ENCODE results near the gene SFTA2.
"Not testable (repeated sequence)": the region's sequence is repeated elsewhere in the genome, so short reads cannot be mapped to it uniquely, and the experiment has no call there.

Gene SFTA2

DNA sequence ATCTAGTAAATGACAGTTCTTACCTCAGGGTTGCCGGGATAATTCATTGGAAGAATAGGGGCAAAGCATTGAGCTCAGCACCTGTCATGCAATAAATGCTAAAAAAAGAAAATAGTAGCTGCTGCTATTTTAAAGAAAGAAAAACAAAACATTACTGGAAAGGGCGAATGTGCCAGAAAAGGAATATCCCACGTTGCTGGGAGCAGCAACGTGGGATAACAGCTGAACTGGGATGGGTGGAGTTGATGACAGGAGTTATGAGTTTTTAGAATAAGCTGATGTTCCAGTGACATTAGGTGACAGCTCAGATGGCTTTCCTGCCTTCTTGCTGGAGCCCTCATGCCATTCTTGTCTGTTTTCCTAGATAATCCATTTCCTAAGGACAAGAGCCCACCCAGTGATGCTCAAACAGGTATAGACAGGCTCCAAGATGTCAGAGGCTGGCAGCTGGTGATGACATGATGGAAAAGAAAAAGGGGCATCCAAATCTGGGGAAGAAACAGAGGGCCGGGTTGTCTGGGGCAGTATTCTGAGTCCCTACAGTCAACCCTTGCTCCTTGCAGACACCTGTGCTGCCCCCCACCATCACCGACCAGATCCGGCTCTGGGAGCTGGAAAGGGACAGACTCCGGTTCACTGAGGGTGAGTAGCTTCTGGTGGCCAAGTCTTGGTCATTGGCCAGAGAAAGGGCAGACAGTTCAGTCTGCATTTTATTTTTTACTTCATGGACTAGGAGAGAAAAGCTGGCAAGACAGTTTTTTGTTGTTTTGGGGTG, 19.0 kb downstream of the SFTA2 start:
- no peak for DNase-seq

DNA sequence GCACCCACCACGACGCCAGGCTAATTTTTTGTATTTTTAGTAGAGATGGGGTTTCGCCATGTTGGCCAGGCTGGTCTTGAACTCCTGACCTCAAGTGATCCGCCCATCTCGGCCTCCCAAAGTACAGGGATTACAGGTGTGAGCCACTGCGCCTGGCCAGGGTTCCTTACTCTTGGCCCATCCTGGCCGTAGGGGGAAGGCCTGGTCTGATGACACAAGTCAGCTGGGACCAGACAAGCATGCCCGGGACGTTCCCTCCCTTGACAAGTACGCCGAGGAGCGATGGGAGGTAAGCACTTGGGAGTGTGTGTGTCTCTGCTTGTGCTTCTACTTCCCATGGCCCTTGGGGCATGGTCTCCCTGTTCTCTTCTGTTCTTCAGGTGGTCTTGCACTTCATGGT, 21.5 kb downstream of the SFTA2 start:
- DNase-seq, result not testable (repeated sequence)

DNA sequence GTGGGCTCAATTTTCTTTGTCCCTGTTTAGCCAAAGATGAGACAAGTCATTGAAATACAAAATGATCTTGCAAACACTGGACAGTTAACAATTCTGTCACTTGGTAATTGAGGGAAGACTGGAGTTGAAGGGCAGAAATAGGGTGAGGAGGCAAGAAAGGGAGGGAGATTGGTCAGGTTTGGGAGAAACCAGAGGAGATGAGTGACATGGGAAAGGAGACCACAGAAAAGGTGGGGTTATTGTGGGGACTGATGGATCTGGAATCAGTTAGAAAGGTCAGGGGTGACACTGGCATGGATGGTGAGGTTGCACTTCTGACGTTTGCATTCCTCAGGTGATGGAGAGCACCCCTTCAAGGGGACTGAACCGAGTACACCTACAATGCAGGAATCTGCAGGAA, 23.3 kb downstream of the SFTA2 start:
- DNase-seq, result no peak

DNA sequence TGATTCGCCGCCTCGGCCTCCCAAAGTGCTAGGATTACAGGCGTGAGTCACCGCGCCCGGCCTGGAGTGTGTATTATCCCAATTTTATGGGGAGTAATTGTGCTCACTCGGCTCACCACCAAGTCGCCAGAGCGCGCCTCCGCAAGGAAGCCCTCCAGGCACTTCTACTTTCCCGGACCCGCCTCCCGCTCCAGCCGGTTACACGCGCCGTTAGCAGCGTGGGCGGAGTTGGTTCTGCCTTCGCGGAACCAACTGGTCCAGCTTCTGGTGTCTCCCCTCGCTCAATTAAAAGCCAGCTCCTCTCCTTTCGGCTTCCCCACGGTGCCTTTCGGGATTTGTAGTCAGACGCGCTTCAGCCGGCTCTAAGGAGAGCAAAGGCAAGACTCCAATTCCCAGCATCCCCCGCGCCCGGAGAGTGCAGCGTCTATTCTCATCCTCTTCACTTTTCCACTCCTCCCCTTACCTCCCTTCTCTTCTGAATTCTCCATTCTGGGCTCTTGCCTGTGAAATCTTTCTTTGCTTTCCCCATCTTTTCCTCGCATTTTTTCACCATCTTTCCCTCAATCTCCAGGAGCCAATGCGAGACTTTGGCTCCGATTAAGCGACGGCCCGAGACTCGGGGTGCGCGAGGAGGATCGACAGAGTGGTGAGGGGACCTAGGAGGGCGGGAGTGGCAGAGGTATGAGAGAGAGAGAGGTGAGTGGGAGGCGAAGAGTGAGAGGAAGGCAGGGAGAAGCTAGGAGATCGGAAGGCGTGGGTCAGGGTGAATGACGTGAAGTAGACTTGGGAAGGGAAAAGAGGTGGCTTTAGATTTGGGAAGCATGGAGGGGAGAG, 24.0 kb downstream of the SFTA2 start, which contains the start of gene GTF2H4:
Gene GTF2H4, plus strand, starts transcription at position 450 of the 834 bp plus-strand sequence.
- DNase-seq, result peak; percentile 97

DNA sequence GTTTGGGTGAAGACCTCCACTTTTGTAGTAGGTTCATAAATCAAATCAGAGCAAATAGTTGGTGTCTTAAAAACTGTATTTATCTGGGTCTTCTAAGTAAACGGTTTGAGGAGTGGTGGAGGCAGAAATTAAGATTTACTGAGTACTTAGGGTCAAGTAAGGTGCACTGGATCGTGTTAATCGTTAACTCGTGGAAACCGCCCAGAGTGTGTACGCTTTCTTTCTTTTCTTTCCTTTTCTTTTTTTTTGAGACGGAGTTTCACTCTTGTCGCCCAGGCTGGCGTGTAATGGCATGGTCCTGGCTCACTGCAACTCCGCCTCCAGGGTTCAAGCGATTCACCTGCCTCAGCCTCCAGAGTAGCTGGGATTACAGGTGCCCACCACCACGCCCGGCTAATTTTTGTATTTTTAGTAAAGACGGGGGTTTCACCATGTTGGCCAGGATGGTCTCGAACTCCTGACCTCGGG, 24.6 kb downstream of the SFTA2 start:
- not testable (repeated sequence) for DNase-seq

DNA sequence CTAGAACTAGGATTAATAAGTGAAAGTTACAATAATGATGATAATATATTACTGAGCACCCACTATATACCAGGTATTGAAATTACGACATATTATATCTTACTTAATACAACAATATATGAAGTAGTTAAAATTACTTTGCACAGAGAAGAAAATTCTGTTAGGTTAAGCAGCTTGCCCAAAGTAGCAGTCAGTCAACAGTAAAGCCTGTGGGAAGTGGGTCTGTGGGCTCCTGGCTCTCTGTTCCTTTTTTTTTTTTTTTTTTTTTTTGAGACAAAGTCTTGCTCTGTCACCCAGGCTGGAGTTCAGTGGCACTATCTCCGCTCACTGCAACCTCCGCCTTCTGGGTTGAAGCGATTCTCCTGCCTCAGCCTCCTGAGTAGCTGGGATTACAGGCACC, 28.7 kb downstream of the SFTA2 start:
- DNase-seq, result no peak

DNA sequence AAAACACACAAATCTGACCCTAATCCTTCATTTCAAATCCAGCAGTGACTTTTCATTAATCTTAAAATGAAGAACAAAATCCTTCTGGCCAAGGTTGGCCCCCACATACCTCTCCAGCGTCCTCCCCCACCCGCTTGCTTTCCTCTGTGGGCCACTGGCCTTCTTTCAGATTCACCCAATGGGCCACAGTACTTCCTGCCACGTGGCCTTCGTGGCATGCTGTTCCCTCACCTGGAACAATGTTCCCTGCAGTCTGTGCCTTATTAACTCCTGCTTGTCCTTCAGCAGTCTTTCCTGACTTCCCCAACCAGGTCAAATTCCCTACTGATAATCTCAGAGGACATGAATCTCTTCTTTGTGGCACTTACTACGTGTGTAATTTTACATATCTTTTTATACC, 29.3 kb downstream of the SFTA2 start:
- no peak for DNase-seq

DNA sequence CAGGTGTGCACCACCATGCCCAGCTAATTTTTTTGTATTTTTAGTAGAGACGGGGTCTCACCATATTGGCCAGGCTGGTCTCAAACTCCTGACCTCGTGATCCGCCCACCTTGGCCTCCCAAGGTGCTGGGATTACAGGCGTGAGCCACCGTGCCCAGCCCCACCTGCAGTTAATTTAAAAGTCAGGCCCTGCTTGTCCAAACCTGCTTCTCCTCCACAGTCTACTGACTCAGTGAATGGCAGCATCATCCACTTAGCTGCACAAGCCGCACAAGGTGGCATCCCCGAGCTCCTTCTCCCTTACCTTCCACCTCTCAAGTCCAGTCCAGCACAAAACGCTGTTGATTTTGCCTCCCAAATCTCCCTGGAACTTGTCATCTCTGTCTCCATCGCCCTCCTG, 29.8 kb downstream of the SFTA2 start:
- DNase-seq, result not testable (repeated sequence)

DNA sequence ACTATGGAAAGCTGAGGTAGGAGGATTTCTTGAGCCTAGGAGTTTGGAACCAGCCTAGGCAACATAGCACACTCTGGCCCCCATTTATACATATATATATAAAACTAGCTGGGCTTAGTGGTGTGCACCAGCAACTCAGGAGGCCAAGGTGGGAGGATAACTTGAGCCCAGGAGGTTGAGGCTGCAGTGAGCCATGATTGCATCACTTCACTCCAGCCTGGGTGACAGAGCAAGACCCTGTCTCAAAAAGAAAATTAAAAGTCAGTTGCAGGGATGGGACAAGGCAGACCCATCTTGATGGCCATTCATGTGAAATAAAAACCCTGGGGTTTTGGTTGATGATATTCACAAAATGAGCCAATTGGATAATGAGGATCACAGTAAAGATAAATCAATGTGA, 30.5 kb downstream of the SFTA2 start:
- DNase-seq, result no peak

DNA sequence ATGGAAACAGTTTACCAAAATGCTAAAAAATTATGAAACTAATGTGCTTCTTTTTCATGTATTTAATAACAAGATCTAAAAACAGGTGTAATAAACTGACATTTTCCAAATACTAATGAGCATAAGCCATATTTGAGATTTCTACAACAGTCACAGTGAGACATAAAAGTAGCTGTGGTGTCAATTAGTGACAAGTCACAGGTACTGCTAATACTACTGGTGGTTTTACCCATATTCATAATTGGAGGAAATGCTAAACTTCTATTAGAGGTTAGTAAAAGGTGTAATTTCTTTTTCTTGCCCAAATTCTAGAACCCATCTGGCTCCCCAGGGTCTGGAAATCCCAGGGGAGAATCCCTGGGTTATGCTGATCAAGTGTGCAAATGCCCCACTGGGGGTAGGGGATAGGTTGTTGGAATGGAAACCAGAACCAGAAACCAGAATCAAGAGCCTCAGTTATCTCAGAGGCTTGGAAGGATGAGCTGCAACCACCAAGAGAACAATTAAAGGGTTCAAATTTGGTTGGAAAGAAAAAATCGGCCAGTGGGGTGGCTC, 31.0 kb downstream of the SFTA2 start:
- DNase-seq, result no peak

DNA sequence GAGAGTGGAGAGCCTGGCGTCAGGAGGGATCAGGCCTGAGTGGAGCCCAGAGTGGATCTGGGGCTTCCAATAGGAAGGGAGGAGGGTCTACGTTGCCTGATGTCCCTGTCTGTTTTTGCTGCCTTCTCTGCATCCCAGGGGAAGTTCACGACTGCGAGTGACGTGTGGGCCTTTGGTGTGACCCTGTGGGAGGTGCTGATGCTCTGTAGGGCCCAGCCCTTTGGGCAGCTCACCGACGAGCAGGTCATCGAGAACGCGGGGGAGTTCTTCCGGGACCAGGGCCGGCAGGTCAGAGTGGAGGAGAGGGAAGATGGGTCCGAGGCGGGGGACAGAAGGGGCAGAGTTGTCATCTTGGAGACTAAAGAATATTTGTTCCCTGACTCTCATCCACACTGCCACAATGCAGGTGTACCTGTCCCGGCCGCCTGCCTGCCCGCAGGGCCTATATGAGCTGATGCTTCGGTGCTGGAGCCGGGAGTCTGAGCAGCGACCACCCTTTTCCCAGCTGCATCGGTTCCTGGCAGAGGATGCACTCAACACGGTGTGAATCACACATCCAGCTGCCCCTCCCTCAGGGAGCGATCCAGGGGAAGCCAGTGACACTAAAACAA, 33.1 kb downstream of the SFTA2 start:
- no peak for DNase-seq

DNA sequence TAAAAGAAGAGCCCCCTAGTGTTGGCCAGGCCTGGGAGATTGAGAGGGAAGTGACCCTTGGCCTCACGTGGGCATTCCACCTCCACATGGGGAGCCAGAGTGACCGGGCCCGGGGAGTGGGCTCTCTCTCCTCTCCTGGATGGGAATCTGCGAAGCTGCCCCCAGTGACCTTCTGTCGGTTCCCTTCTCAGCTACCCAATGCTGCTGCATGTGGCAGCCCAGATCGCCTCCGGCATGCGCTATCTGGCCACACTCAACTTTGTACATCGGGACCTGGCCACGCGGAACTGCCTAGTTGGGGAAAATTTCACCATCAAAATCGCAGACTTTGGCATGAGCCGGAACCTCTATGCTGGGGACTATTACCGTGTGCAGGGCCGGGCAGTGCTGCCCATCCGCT, 34.1 kb downstream of the SFTA2 start:
- no peak for DNase-seq

DNA sequence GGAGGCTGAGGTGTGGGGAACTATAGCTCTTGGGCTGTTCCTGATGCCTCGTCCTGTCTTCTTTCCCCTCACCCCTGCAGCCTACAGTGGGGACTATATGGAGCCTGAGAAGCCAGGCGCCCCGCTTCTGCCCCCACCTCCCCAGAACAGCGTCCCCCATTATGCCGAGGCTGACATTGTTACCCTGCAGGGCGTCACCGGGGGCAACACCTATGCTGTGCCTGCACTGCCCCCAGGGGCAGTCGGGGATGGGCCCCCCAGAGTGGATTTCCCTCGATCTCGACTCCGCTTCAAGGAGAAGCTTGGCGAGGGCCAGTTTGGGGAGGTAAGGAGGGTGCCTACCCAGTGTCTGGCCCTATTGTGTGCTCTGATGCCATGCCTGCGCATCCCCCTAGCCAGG, 35.4 kb downstream of the SFTA2 start:
- DNase-seq, result no peak

DNA sequence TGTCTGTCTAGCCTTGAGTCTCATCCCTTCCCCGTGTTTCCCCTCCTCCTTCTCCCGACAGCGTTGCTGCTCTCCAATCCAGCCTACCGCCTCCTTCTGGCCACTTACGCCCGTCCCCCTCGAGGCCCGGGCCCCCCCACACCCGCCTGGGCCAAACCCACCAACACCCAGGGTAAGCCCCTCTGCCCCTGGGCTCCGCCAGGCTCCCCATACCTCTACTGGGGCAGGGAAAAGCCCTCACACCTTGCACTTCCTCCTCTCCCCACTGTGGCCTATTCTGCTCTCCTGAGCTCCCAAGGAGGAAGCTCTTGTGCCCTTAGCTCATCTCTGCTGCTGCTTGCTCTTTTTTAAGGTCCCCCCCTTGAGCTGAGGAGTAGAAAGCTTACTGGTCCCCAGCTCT, 36.6 kb downstream of the SFTA2 start:
- no peak for DNase-seq

DNA sequence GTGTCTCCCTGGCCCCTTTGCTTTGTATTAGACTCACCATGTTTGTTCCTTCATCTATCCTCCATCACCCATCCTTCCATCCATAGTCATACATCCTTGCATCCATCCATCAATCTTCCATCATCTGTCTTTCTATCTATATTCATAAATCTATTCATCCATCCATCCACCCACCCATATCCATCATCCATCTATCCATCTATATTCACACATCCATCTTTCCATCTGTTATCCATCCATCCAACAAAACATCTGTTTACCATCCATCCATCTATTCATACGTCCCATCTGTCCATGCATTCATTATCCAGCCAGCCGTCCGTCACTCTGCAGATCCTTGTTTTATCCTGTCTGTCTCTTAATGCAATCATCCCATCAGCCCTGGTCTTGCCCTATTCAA, 37.0 kb downstream of the SFTA2 start:
- DNase-seq, result no peak

DNA sequence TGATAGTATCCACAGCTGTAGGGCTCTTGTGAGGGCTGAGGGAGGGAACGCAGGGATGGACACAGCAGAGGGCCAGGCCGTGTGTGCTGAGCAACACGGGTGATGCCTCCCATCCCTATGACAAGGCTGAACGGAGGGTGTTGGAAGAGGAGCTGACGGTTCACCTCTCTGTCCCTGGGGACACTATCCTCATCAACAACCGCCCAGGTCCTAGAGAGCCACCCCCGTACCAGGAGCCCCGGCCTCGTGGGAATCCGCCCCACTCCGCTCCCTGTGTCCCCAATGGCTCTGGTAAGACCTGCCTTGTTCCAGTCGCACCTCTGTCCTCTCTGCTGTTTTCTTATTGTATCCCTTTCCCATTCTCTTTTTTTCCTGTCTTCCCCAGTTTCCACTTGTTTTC, 37.6 kb downstream of the SFTA2 start:
- DNase-seq, result no peak

DNA sequence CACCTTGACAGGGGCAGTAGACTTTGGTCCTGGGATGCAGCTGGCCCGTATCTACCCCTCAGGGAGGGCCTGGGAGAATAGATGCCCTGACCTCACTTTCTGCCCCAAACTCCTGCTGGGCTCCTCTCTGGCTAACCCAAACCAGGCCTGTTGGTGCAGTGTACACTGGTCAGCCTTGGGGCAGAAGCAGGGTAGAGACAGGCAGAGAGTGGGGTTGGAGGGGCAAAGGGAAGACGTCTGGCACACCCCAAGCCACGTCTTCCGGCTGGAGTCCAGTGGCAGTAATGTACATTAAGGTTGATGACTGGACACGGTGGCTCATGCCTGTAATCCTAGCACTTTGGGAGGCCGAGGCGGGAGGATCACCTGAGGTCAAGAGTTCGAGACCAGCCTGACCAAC, 38.3 kb downstream of the SFTA2 start:
- DNase-seq, result no peak

DNA sequence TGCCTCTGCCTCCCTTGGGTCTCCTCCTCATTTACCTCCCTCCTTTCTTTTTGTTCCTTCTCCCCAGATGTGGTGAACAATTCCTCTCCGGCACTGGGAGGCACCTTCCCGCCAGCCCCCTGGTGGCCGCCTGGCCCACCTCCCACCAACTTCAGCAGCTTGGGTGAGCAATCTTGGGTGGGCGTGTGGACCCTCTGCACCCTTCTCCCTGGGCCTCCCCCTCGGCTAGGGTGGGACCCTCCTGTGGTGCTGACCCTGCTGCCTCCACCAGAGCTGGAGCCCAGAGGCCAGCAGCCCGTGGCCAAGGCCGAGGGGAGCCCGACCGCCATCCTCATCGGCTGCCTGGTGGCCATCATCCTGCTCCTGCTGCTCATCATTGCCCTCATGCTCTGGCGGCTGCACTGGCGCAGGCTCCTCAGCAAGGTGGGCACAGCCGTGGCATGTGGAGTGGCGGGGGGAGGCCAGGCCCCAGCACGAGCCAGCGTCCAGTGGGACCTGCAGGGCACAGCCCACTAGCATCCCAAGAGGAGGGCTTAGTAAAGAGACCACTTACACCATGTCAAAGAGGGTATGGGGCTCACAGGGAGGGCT, 38.9 kb downstream of the SFTA2 start:
- DNase-seq, result no peak

DNA sequence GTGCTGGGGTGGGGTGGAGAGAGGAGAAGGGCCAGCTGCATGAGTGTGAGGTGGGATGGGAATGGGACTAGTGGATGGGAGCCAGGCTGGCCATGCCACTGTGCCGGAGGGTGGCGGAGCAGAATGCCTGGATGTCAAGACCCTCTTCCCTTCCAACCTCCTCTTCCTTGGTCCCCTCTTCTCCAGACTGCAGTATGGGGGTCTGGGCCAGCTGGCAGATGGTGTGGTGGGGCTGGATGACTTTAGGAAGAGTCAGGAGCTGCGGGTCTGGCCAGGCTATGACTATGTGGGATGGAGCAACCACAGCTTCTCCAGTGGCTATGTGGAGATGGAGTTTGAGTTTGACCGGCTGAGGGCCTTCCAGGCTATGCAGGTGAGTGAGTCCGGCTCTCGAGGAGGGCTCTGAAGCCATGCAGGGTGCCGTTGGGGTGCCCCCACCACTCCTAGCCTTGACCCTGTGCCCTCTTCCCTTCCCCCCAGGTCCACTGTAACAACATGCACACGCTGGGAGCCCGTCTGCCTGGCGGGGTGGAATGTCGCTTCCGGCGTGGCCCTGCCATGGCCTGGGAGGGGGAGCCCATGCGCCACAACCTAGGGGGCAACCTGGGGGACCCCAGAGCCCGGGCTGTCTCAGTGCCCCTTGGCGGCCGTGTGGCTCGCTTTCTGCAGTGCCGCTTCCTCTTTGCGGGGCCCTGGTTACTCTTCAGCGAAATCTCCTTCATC, 40.0 kb downstream of the SFTA2 start:
- DNase-seq, result no peak

DNA sequence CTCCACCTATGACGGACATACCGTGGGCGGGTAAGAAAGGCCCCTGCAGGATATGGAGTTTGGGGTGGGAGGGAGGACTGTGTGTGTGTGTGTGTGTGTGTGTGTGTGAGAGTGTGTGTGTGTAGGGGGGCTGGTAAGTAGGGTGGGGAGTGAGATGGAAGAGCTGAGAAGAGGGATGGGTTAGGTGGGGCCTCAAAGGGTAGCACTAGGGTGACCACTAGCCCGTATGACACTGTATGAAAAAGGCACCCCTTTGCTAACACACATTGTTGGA, 40.6 kb downstream of the SFTA2 start:
- no peak for DNase-seq

DNA sequence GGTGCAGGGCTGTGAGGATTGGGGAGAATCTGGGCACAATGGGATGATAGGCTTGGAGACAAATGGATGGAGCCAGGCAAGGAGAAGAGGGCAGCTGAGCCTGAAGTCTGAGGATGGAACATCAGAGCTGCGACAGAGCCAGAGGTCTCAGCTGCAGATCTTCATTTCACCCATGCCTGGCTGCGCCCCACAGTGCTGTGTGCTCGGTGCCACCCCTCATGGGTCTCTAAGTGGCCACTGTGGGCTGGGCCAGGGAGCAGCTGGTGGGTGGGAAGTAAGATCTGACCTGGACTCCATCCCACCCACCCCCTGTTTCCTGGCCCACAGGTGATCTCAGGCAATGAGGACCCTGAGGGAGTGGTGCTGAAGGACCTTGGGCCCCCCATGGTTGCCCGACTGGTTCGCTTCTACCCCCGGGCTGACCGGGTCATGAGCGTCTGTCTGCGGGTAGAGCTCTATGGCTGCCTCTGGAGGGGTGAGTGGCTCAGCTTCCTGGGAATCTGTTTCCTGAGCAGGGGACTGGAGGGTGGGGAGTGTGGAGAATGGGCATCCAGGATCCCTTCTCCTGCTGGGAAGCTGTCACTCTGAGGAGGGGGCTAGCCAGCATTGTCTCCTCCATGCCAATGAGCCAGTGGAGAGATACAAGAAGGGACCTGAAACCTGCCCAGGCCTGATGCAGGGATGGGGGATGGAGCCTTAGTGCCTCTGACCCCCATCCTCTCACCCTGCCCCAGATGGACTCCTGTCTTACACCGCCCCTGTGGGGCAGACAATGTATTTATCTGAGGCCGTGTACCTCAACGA, 41.1 kb downstream of the SFTA2 start:
- no peak for DNase-seq

Measured in NCI-H1930 (cell line).